H1 (cell line): ENCODE data around the gene GANAB. TPM values are rescaled to one million over a fixed set of nuclear protein-coding genes. Genes with fewer than 3 reads are reported as not detected.

Source experiments
- ATF2 ChIP-seq: IDR thresholded peaks from 2 replicates; pipeline ENCODE4 v1.6.1; 2012; ENCODE audit warnings: low read length, inconsistent platforms
- CREB1 ChIP-seq: IDR thresholded peaks from 2 replicates; pipeline ENCODE4 v1.6.1; 2012; ENCODE audit warnings: inconsistent platforms
- GABPA ChIP-seq: IDR thresholded peaks from 2 replicates; pipeline ENCODE4 v1.6.1; 2011; ENCODE audit warnings: mild to moderate bottlenecking, low read length, moderate library complexity, borderline replicate concordance; ENCODE audit not compliant: insufficient read depth
- KDM5A ChIP-seq: fragments of 200-600 bp; IDR thresholded peaks from 2 replicates; pipeline ENCODE4 v1.7.1; 2012; ENCODE audit warnings: mild to moderate bottlenecking, low read length, inconsistent platforms, mixed read lengths
- TBP ChIP-seq: IDR thresholded peaks from 2 replicates; pipeline ENCODE4 v1.6.1; 2011; ENCODE audit warnings: low read depth, low read length, improper control_type of control experiment
- polyA plus RNA-seq, 7 experiments: library from polyadenylated mRNA; depleted of rRNA in 3 of 7; stranded (reverse) in 5 of 7; unstranded in 2 of 7; fragments of >200 nt in 5 of 7; fragments of 200-250 nt in 2 of 7; gene quantifications; 1 replicate in 5 of 7; 2 replicates in 1 of 7; 4 replicates in 1 of 7; pipeline versions ENCODE4 v1.2.1 to v1.2.3, GENCODE V29; 2011 to 2013; ENCODE audit warnings: missing spikeins in 2 of 7, mixed read lengths in 2 of 7
- total RNA-seq: library from RNA; stranded (reverse); fragmentation: NEBNext Ultra II Directional; extraction: Animal tissue kit (Norgen Biotek cat#: 25700); gene quantifications from 2 replicates; pipeline ENCODE4 v1.2.1, GENCODE V29; 2021

Gene GANAB
- total and polyA plus RNA-seq, 2 of the 8 experiments (the other 6 are each of a cell fraction or from before 2014, with no cell fraction given): 289 to 330 TPM

- TF ChIP-seq ATF2 (no peak), GABPA (no peak), CREB1 (no peak), TBP (no peak), KDM5A (no peak)
Observed at GRCh38 chr11:62673196-62673525, 26.7 kb upstream of the GANAB start (continued).
